HCT116 (cell line): Measurements from ENCODE around the gene CNST. TPM values are rescaled to one million over a fixed set of nuclear protein-coding genes. Genes with fewer than 3 reads are reported as not detected.

Source experiments
- ATAC-seq: fragments of 200-7000 bp; cut with Tn5 transposase; 2 replicates; pipeline ENCODE4 v1.9.1; 2020; ENCODE audit warnings: mild to moderate bottlenecking, moderate library complexity
- BruUV-seq: library from RNA; stranded (reverse); fragments of 400-500 nt; replicated peaks from 2 replicates; lab custom pipeline; 2021; lab: Mats Ljungman, UMichigan
- CTCF ChIA-PET: fragments of 300-600 bp; sonication (Branson Sonifier 250); formaldehyde crosslinking; loops from one replicate; lab custom pipeline; 2021; ENCODE audit warnings: antibody characterized with exemption; lab: Charles Lee
- POLR2A ChIA-PET: fragments of 300-600, 350-600 bp; sonication (Branson Sonifier 250); formaldehyde crosslinking; loops from one replicate; lab custom pipeline; 2021; ENCODE audit warnings: antibody characterized with exemption; lab: Charles Lee
- RAD21 ChIA-PET, 2 experiments: fragments of 300-600 bp; sonication (Branson Sonifier 250); formaldehyde crosslinking; loops; one replicate each; lab custom pipeline; 2023; ENCODE audit warnings: low total read pairs in 2 of 2; ENCODE audit not compliant: uncharacterized antibody in 2 of 2, unreplicated experiment in 2 of 2, low non-redundant PET in 1 of 2; lab: Charles Lee
- DNase-seq: peaks from one replicate; pipeline ENCODE4 v3.0.0-alpha.2; 2010; ENCODE audit warnings: low read depth, low spot score
- H2AFZ ChIP-seq: fragments of 200-600 bp; shearing (Covaris generic), sonication (generic); 2 replicates; pipeline ENCODE4 v1.6.1; 2017; ENCODE audit warnings: low read depth, mixed run types, mixed read lengths, antibody characterized with exemption, low read length; ENCODE audit not compliant: poor library complexity, severe bottlenecking
- H3K27ac ChIP-seq: 2 replicates; pipeline ENCODE4 v1.5.1; 2012; ENCODE audit warnings: low read depth, low read length
- H3K27me3 ChIP-seq: fragments of 200-600 bp; sonication (generic); 2 replicates; pipeline ENCODE4 v1.6.1; 2016; ENCODE audit warnings: mixed run types, low read length, mixed read lengths; ENCODE audit not compliant: insufficient read depth
- H3K36me3 ChIP-seq, 2 experiments: fragments of 200-500 bp in 1 of 2; fragments of 200-600 bp in 1 of 2; sonication (Bioruptor generic) in 1 of 2; sonication (generic) in 1 of 2; 2 replicates each; pipeline versions ENCODE4 v1.5.1 to v1.6.1; 2014 to 2016; ENCODE audit warnings: low read length in 2 of 2, inconsistent platforms in 1 of 2, mixed read lengths in 1 of 2, mixed run types in 1 of 2; ENCODE audit not compliant: insufficient read depth in 2 of 2, control insufficient read depth in 1 of 2
- H3K4me1 ChIP-seq, 2 experiments: fragments of 200-600 bp in 1 of 2; sonication (generic) in 1 of 2; 2 replicates each; pipeline versions ENCODE4 v1.5.1 to v1.6.1; 2012 to 2017; ENCODE audit warnings: low read length in 2 of 2, inconsistent platforms in 1 of 2, mild to moderate bottlenecking in 1 of 2, mixed read lengths in 1 of 2, mixed run types in 1 of 2, moderate library complexity in 1 of 2; ENCODE audit not compliant: insufficient read depth in 2 of 2, control insufficient read depth in 1 of 2
- H3K4me2 ChIP-seq: fragments of 200-600 bp; sonication (generic); 2 replicates; pipeline ENCODE4 v1.6.1; 2017; ENCODE audit warnings: mixed run types, low read length, mixed read lengths
- H3K4me3 ChIP-seq, 2 experiments: fragments of 200-600 bp in 1 of 2; sonication (generic) in 1 of 2; replicated peaks in 1 of 2; 2 replicates each; pipeline ENCODE4 v1.5.1; 2011 to 2016; ENCODE audit warnings: low read length in 2 of 2, control low read depth in 1 of 2, low read depth in 1 of 2, mild to moderate bottlenecking in 1 of 2, mixed read lengths in 1 of 2, mixed run types in 1 of 2
- H3K79me2 ChIP-seq: fragments of 200-600 bp; sonication (generic); 2 replicates; pipeline ENCODE4 v1.6.1; 2017; ENCODE audit warnings: mild to moderate bottlenecking, mixed run types, low read length, moderate library complexity, mixed read lengths; ENCODE audit not compliant: insufficient read depth
- H3K9ac ChIP-seq: fragments of 200-600 bp; sonication (generic); 2 replicates; pipeline ENCODE4 v1.6.1; 2016; ENCODE audit warnings: low read length, mixed read lengths
- H3K9me2 ChIP-seq: fragments of 200-600 bp; sonication (generic), shearing (Covaris generic); 2 replicates; pipeline ENCODE4 v1.6.1; 2017; ENCODE audit warnings: mixed run types, mild to moderate bottlenecking, moderate library complexity; ENCODE audit not compliant: insufficient read depth
- H3K9me3 ChIP-seq, 2 experiments: fragments of 200-500 bp in 1 of 2; fragments of 200-600 bp in 1 of 2; sonication (Bioruptor generic) in 1 of 2; sonication (generic) in 1 of 2; 2 replicates each; pipeline ENCODE4 v1.6.1; 2014 to 2017; ENCODE audit warnings: low read length in 2 of 2, mixed read lengths in 2 of 2, inconsistent platforms in 1 of 2, low read depth in 1 of 2, mild to moderate bottlenecking in 1 of 2, mixed run types in 1 of 2, moderate library complexity in 1 of 2; ENCODE audit not compliant: control insufficient read depth in 1 of 2, insufficient read depth in 1 of 2
- H4K20me1 ChIP-seq: fragments of 200-600 bp; sonication (generic), shearing (Covaris generic); 2 replicates; pipeline ENCODE4 v1.6.1; 2017; ENCODE audit warnings: mixed run types, mild to moderate bottlenecking, moderate library complexity; ENCODE audit not compliant: insufficient read depth
- ATF3 ChIP-seq: IDR thresholded peaks from 2 replicates; pipeline ENCODE4 v1.6.1; 2012
- CEBPB ChIP-seq: IDR thresholded peaks from 2 replicates; pipeline ENCODE4 v1.6.1; 2012; ENCODE audit warnings: low read depth
- CTCF ChIP-seq, 3 experiments: fragments of 200-600 bp in 1 of 3; sonication (generic) in 1 of 3; IDR thresholded peaks in 2 of 3; conservative IDR thresholded peaks in 1 of 3; 2 replicates each; pipeline ENCODE4 v1.5.1; 2012 to 2017; ENCODE audit warnings: low read depth in 2 of 3, low read length in 2 of 3, antibody characterized with exemption in 1 of 3, borderline replicate concordance in 1 of 3, control low read depth in 1 of 3, mild to moderate bottlenecking in 1 of 3, mixed read lengths in 1 of 3, mixed run types in 1 of 3, moderate library complexity in 1 of 3; ENCODE audit not compliant: insufficient read depth in 1 of 3
- EGR1 ChIP-seq: IDR thresholded peaks from 2 replicates; pipeline ENCODE4 v1.6.1; 2012; ENCODE audit warnings: low read depth
- ELF1 ChIP-seq: IDR thresholded peaks from 2 replicates; pipeline ENCODE4 v1.6.1; 2012; ENCODE audit warnings: low read depth, borderline replicate concordance
- EZH2 ChIP-seq: fragments of 200-600 bp; sonication (generic); IDR thresholded peaks from 2 replicates; pipeline ENCODE4 v1.6.1; 2017; ENCODE audit warnings: antibody characterized with exemption, mixed run types
- FOSL1 ChIP-seq: IDR thresholded peaks from 2 replicates; pipeline ENCODE4 v1.6.1; 2012; ENCODE audit warnings: low read depth
- JUND ChIP-seq: IDR thresholded peaks from 2 replicates; pipeline ENCODE4 v1.6.1; 2012
- POLR2A ChIP-seq: IDR thresholded peaks from 2 replicates; pipeline ENCODE4 v1.7.0; 2011; ENCODE audit warnings: borderline replicate concordance; ENCODE audit not compliant: insufficient read depth, insufficient read length; ENCODE audit errors: extremely low read depth
- POLR2AphosphoS5 ChIP-seq: IDR thresholded peaks from 2 replicates; pipeline ENCODE4 v1.6.1; 2011; ENCODE audit warnings: mild to moderate bottlenecking, low read depth, low read length, moderate library complexity
- RAD21 ChIP-seq: IDR thresholded peaks from 2 replicates; pipeline ENCODE4 v1.6.1; 2012; ENCODE audit warnings: low read depth, mild to moderate bottlenecking
- SIN3A ChIP-seq: IDR thresholded peaks from 2 replicates; pipeline ENCODE4 v1.6.1; 2012; ENCODE audit warnings: low read depth
- SP1 ChIP-seq: IDR thresholded peaks from 2 replicates; pipeline ENCODE4 v1.6.1; 2012; ENCODE audit warnings: low read depth
- SRF ChIP-seq: IDR thresholded peaks from 2 replicates; pipeline ENCODE4 v1.6.1; 2012; ENCODE audit warnings: low read depth
- TCF7L2 ChIP-seq: IDR thresholded peaks from 2 replicates; pipeline ENCODE4 v1.7.0; 2011; ENCODE audit warnings: borderline replicate concordance, inconsistent platforms; ENCODE audit not compliant: insufficient read depth, insufficient read length; ENCODE audit errors: extremely low read depth
- ZBTB33 ChIP-seq: IDR thresholded peaks from 2 replicates; pipeline ENCODE4 v1.6.1; 2011; ENCODE audit warnings: mild to moderate bottlenecking, low read length, moderate library complexity; ENCODE audit not compliant: insufficient replicate concordance; ENCODE audit errors: extremely low read depth
- ZFX ChIP-seq: fragments of 450-650 bp; IDR thresholded peaks from 2 replicates; pipeline ENCODE4 v1.6.1; 2017
- intact Hi-C: fragments of 100-400 bp; cut with micrococcal nuclease; formaldehyde crosslinking; loops from 2 replicates; pipeline ENCODE4 v1.10.0; 2022
- total RNA-seq: library from RNA; stranded (reverse); gene quantifications from one replicate; pipeline ENCODE4 v1.2.1, GENCODE V29; 2021; ENCODE audit not compliant: unreplicated experiment

The CNST gene
- total RNA-seq, 1 experiment from 2014 or later: 13.5 TPM

GRCh38 chr1:246537441-246537840 is 28.8 kb upstream of the CNST start:
- no peaks in the 10 kb centered on the region for H3K9me2 ChIP-seq
- TF ChIP-seq TCF7L2 (no peak), ATF3 (no peak), CTCF (IDR thresholded peaks at IDR 0.05 in 2 of 3, conservative IDR thresholded peaks at IDR 0.05 in 1 of 3; ENCODE audit: borderline replicate concordance in 1 of 3, insufficient read depth in 1 of 3, low read depth in 2 of 3, low read length in 2 of 3) (no peak), SIN3A (no peak), SP1 (no peak), CEBPB (no peak), POLR2A (no peak), ZFX (no peak), EZH2 (no peak), JUND (no peak), SRF (no peak), ZBTB33 (no peak), FOSL1 (no peak), POLR2AphosphoS5 (no peak), ELF1 (no peak), RAD21 (no peak), EGR1 (no peak)
- no peak for ATAC-seq
- intact Hi-C loops: no loop called here
- no peaks in the 10 kb centered on the region for H3K27me3 ChIP-seq
- DNase-seq: no peak
- RAD21 ChIA-PET: no interaction called here
- no peaks in the 10 kb centered on the region for H4K20me1 ChIP-seq
- POLR2A ChIA-PET: no interaction called here
- no peaks in the 10 kb centered on the region for H3K9me3 ChIP-seq
- H3K4me1 ChIP-seq: no peaks in the 10 kb centered on the region
- H3K4me2 ChIP-seq: no peak overlapping the region
- H3K9ac ChIP-seq: no peak overlapping the region
- no peak overlapping the region for H3K4me3 ChIP-seq
- peaks cover 12 to 17% of the 10 kb centered on the region in 2 experiments; a peak in 3 of 4 replicates for H3K36me3 ChIP-seq
- no peak overlapping the region for H2AFZ ChIP-seq
- no peaks in the 10 kb centered on the region for H3K79me2 ChIP-seq
- CTCF ChIA-PET: no interaction called here
- H3K27ac ChIP-seq: no peak overlapping the region
- BruUV-seq: no TSS peak
